ENCODE data around the gene OSR1. TPM values are rescaled to one million over a fixed set of nuclear protein-coding genes. Genes with fewer than 3 reads are reported as not detected.

Gene OSR1
- total and polyA plus RNA-seq, 9 of the 15 experiments (the other 6 are each of a cell fraction or from before 2014, with no cell fraction given), result not detected

- WGBS (ENCODE audit: insufficient coverage, low coverage, missing lambda C conversion rate), result 32% methylated on average over 24 of the region's 29 CpGs
- Histone ChIP-seq H3K27me3 (ENCODE audit: control insufficient read depth in 2 of 2, insufficient read depth in 2 of 2, low read length in 2 of 2) (peaks cover 42 to 73% of the 10 kb centered on the region in 2 experiments; a peak in 4 of 5 replicates), H3K4me3 (no peak overlapping the region), H2AFZ (ENCODE audit: low read depth, low read length) (no peak overlapping the region), H3K36me3 (ENCODE audit: control insufficient read depth, insufficient read depth, low read length) (no peaks in the 10 kb centered on the region), H3K4me1 (replicated peaks in 1 of 2; ENCODE audit: control insufficient read depth in 2 of 2, insufficient read depth in 2 of 2, low read length in 2 of 2) (peaks cover 0 to 19% of the 10 kb centered on the region in 2 experiments; a peak in 3 of 5 replicates), H3K79me2 (ENCODE audit: control insufficient read depth, insufficient read depth, low read length) (peaks cover 7% of the 10 kb centered on the region; the same call in 2 of the 3 replicates), H3K9ac (ENCODE audit: insufficient read depth in 1 of 2, low read depth in 2 of 2, low read length in 2 of 2) (no peak overlapping the region), H3K9me3 (replicated peaks; ENCODE audit: control insufficient read depth, insufficient read depth, low read depth, low read length) (no peaks in the 10 kb centered on the region), H4K20me1 (replicated peaks; ENCODE audit: control insufficient read depth, insufficient read depth, low read length) (0 out of 2 replicates have a peak, but pooled peaks cover 4% of the 10 kb centered on the region), H3K4me2 (ENCODE audit: insufficient read depth, low read length) (no peak overlapping the region), H3K9me1 (ENCODE audit: control insufficient read depth, insufficient read depth, low read length) (no peaks in the 10 kb centered on the region), H3K27ac (ENCODE audit: extremely low read depth, low read depth, low read length) (no peak overlapping the region)
- no peak for TF ChIP-seq MXD1 (CRISPR knock-in tag; IDR thresholded peaks at IDR 0.05; ENCODE audit: borderline replicate concordance, poor library complexity, severe bottlenecking)
- TF ChIP-seq ZEB2 (IDR thresholded peaks at IDR 0.05), result no peak
- TF ChIP-seq ZBTB33 (CRISPR knock-in tag; IDR thresholded peaks at IDR 0.05), result peak; percentile 54; the same call in 1 of the 2 replicates
- peak; percentile 39; the same call in 1 of the 2 replicates for TF ChIP-seq CEBPG (CRISPR knock-in tag; IDR thresholded peaks at IDR 0.05)
- no peak; a peak in 1 of 4 replicates for TF ChIP-seq CEBPG (tag; conservative IDR thresholded peaks at IDR 0.05 in 1 of 2, IDR thresholded peaks at IDR 0.05 in 1 of 2)
- POLR2A ChIA-PET, result interaction anchor here (0.6 kb wide), 1 partner anchor 443 kb away, joined by 4 read pairs; no protein-coding TSS in a partner anchor
- intact Hi-C loops (cut with micrococcal nuclease), result no loop called here
- no TSS peak for BruUV-seq (replicated peaks)
- no peak for DNase-seq (ENCODE audit: extremely low read depth in 1 of 4, low spot score in 3 of 4)
- no peak for FAIRE-seq
- in situ Hi-C loops (cut with MboI), result loop anchor here (10.0 to 25.0 kb wide), 2 partner anchors 513 to 915 kb away; no protein-coding TSS in a partner anchor
- CTCF ChIA-PET (ENCODE audit: low intra/inter-chr PET ratio), result no interaction called here
- ATAC-seq, result no peak
Measured at GRCh38 chr2:19351899-19352697, 6.3 kb downstream of the OSR1 start.
